CD8-positive, alpha-beta memory T cell (primary cell): Measurements from ENCODE around the gene UBXN10. TPM values are rescaled to one million over a fixed set of nuclear protein-coding genes. Genes with fewer than 3 reads are reported as not detected.

ENCODE experiments used
- CTCF ChIA-PET: fragments of 350-600 bp; sonication (Branson Sonifier 250); formaldehyde crosslinking; loops from one replicate; lab custom pipeline; 2021; ENCODE audit warnings: antibody characterized with exemption; lab: Charles Lee
- POLR2A ChIA-PET: fragments of 350-600 bp; sonication (Branson Sonifier 250); formaldehyde crosslinking; loops from one replicate; lab custom pipeline; 2021; ENCODE audit warnings: antibody characterized with exemption; lab: Charles Lee
- DNase-seq, 5 donors: peaks; one replicate each; pipeline versions ENCODE4 v3.0.0 to v3.0.0-alpha.2; 2020 to 2022; ENCODE audit warnings: mixed read lengths in 1 of 5
- H3K27ac ChIP-seq: one replicate; pipeline ENCODE4 v1.7.0; 2013; ENCODE audit warnings: low read depth, mild to moderate bottlenecking, low read length, moderate library complexity
- H3K27me3 ChIP-seq: 2 replicates; pipeline ENCODE4 v1.7.0; 2013; ENCODE audit warnings: low read length, mild to moderate bottlenecking; ENCODE audit not compliant: insufficient read depth, poor library complexity, severe bottlenecking
- H3K36me3 ChIP-seq: 2 replicates; pipeline ENCODE4 v1.7.0; 2013; ENCODE audit warnings: mild to moderate bottlenecking, low read length, moderate library complexity; ENCODE audit not compliant: insufficient read depth
- H3K4me1 ChIP-seq: 2 replicates; pipeline ENCODE4 v1.7.0; 2013; ENCODE audit warnings: mild to moderate bottlenecking, low read length, moderate library complexity; ENCODE audit not compliant: insufficient read depth
- H3K4me3 ChIP-seq: 2 replicates; pipeline ENCODE4 v1.7.0; 2013; ENCODE audit warnings: mild to moderate bottlenecking, low read length
- H3K9me3 ChIP-seq: 2 replicates; pipeline ENCODE4 v1.7.0; 2013; ENCODE audit warnings: mild to moderate bottlenecking, low read length
- H3K27ac Mint-ChIP-seq, 8 donors: one replicate each; pipeline ENCODE4 v1.8.0; 2020 to 2021; ENCODE audit warnings: mixed read lengths in 8 of 8, mild to moderate bottlenecking in 6 of 8, inconsistent platforms in 3 of 8, moderate library complexity in 3 of 8
- H3K27me3 Mint-ChIP-seq, 2 donors: one replicate each; pipeline ENCODE4 v1.8.0; 2020 to 2021; ENCODE audit warnings: mixed read lengths in 2 of 2, mild to moderate bottlenecking in 1 of 2, moderate library complexity in 1 of 2
- H3K36me3 Mint-ChIP-seq, 3 donors: one replicate each; pipeline ENCODE4 v1.8.0; 2020 to 2021; ENCODE audit warnings: mixed read lengths in 3 of 3, inconsistent platforms in 1 of 3, mild to moderate bottlenecking in 1 of 3
- H3K4me1 Mint-ChIP-seq, 3 donors: one replicate each; pipeline ENCODE4 v1.8.0; 2020 to 2021; ENCODE audit warnings: mixed read lengths in 3 of 3, inconsistent platforms in 1 of 3, mild to moderate bottlenecking in 1 of 3
- H3K4me3 Mint-ChIP-seq, 7 donors: one replicate each; pipeline ENCODE4 v1.8.0; 2020 to 2021; ENCODE audit warnings: mixed read lengths in 7 of 7, mild to moderate bottlenecking in 6 of 7, moderate library complexity in 4 of 7, inconsistent platforms in 2 of 7
- H3K9me3 Mint-ChIP-seq, 5 donors: one replicate each; pipeline ENCODE4 v1.8.0; 2020 to 2022; ENCODE audit warnings: mixed read lengths in 5 of 5, mild to moderate bottlenecking in 3 of 5, moderate library complexity in 2 of 5, inconsistent platforms in 1 of 5
- polyA plus RNA-seq: library from polyadenylated mRNA; unstranded; fragments of 300-500 nt; fragmentation: Illumina TruSeq; gene quantifications from one replicate; pipeline ENCODE4 v1.2.3, GENCODE V29; 2021
- total RNA-seq, 2 experiments: library from RNA; stranded (reverse); gene quantifications; one replicate each; pipeline ENCODE4 v1.2.3, GENCODE V29; 2021

The UBXN10 gene
- total RNA-seq = under 1 TPM; 0.38 to 0.50 TPM
- polyA plus RNA-seq = 1.4 TPM

- Mint-ChIP-seq H3K36me3 (no peaks in the 10 kb centered on the region), H3K4me3 (peak within 1 kb of the TSS; percentile 78 to 90 (median 83)), H3K9me3 (no peaks in the 10 kb centered on the region), H3K27me3 (peaks cover 4 to 17% of the 10 kb centered on the region in 2 donors), H3K27ac (peak within 1 kb of the TSS; percentile 62 to 96 (median 92)), H3K4me1 (peaks cover 40 to 50% (median 46%) of the 10 kb centered on the region in 3 donors)
- H3K27ac ChIP-seq = peak within 1 kb of the TSS; percentile 86
- H3K4me1 ChIP-seq = peaks cover 40% of the 10 kb centered on the region
- H3K36me3 ChIP-seq = no peaks in the 10 kb centered on the region
- no peaks in the 10 kb centered on the region for H3K9me3 ChIP-seq
- DNase-seq = peak in 4 of 5 donors; percentile 16 to 54 (median 34)
- peak within 1 kb of the TSS; percentile 75 for H3K4me3 ChIP-seq
- ChIA-PET CTCF (interaction anchor here (1.0 to 1.5 kb wide), 2 partner anchors 26 to 35 kb away, joined by 4 to 5 read pairs; no protein-coding TSS in a partner anchor), POLR2A (no interaction called here)
- H3K27me3 ChIP-seq = no peaks in the 10 kb centered on the region
These were observed at the start of gene UBXN10, which contains the start of gene PLA2G2C for GRCh38 chr1:20185834-20186782. Gene UBXN10 (plus strand): TSS chr1:20186096. CDS start chr1:20190562, 4,466 bp downstream. Gene PLA2G2C (minus strand): TSS chr1:20186518. CDS start chr1:20177363, 9,155 bp downstream.

GRCh38 chr1:20136249-20136648 is 49.6 kb upstream of the UBXN10 start:
- Histone ChIP-seq H3K27me3 (no peaks in the 10 kb centered on the region), H3K36me3 (no peaks in the 10 kb centered on the region), H3K9me3 (no peaks in the 10 kb centered on the region), H3K4me1 (no peaks in the 10 kb centered on the region), H3K4me3 (no peak overlapping the region), H3K27ac (no peak overlapping the region)
- no peaks in the 10 kb centered on the region for H3K4me1 Mint-ChIP-seq
- no peak for DNase-seq
- ChIA-PET CTCF (no interaction called here), POLR2A (no interaction called here)
- H3K36me3 Mint-ChIP-seq = no peaks in the 10 kb centered on the region
- H3K27me3 Mint-ChIP-seq = peaks cover 5 to 37% of the 10 kb centered on the region in 2 donors
- H3K4me3 Mint-ChIP-seq = no peak overlapping the region
- no peak overlapping the region for H3K27ac Mint-ChIP-seq
- peaks cover 0 to 2% (median 0%) of the 10 kb centered on the region in 5 donors for H3K9me3 Mint-ChIP-seq

- H3K4me3 Mint-ChIP-seq = no peak overlapping the region
- Histone ChIP-seq H3K27ac (no peak overlapping the region), H3K9me3 (no peaks in the 10 kb centered on the region), H3K36me3 (no peaks in the 10 kb centered on the region), H3K4me1 (no peaks in the 10 kb centered on the region), H3K27me3 (no peaks in the 10 kb centered on the region), H3K4me3 (no peak overlapping the region)
- H3K4me1 Mint-ChIP-seq = no peaks in the 10 kb centered on the region
- CTCF ChIA-PET = no interaction called here
- POLR2A ChIA-PET = no interaction called here
- H3K9me3 Mint-ChIP-seq = no peaks in the 10 kb centered on the region
- peaks cover 3 to 37% of the 10 kb centered on the region in 2 donors for H3K27me3 Mint-ChIP-seq
- DNase-seq = peak in 1 of 5 donors; percentile 28
- H3K27ac Mint-ChIP-seq = no peak overlapping the region
- no peaks in the 10 kb centered on the region for H3K36me3 Mint-ChIP-seq
These were observed 48.8 kb upstream of the UBXN10 start for GRCh38 chr1:20137055-20137454.

- Mint-ChIP-seq H3K27me3 (peaks cover 3 to 34% of the 10 kb centered on the region in 2 donors), H3K9me3 (no peaks in the 10 kb centered on the region), H3K27ac (no peak overlapping the region), H3K4me3 (no peak overlapping the region), H3K4me1 (no peaks in the 10 kb centered on the region), H3K36me3 (no peaks in the 10 kb centered on the region)
- Histone ChIP-seq H3K36me3 (no peaks in the 10 kb centered on the region), H3K9me3 (no peaks in the 10 kb centered on the region), H3K27me3 (no peaks in the 10 kb centered on the region), H3K4me3 (no peak overlapping the region), H3K4me1 (no peaks in the 10 kb centered on the region), H3K27ac (no peak overlapping the region)
- ChIA-PET CTCF (no interaction called here), POLR2A (no interaction called here)
- DNase-seq = no peak
These were observed 48.3 kb upstream of the UBXN10 start for GRCh38 chr1:20137604-20138003.

- ChIA-PET CTCF (no interaction called here), POLR2A (no interaction called here)
- Histone ChIP-seq H3K4me1 (no peaks in the 10 kb centered on the region), H3K27me3 (no peaks in the 10 kb centered on the region), H3K36me3 (no peaks in the 10 kb centered on the region), H3K27ac (no peak overlapping the region), H3K9me3 (no peaks in the 10 kb centered on the region), H3K4me3 (no peak overlapping the region)
- Mint-ChIP-seq H3K4me1 (no peaks in the 10 kb centered on the region), H3K9me3 (no peaks in the 10 kb centered on the region), H3K36me3 (no peaks in the 10 kb centered on the region), H3K27ac (no peak overlapping the region), H3K27me3 (peaks cover 3 to 34% of the 10 kb centered on the region in 2 donors), H3K4me3 (no peak overlapping the region)
- DNase-seq = no peak
These were observed 47.5 kb upstream of the UBXN10 start for GRCh38 chr1:20138346-20138745.

GRCh38 chr1:20138961-20139550 is 46.8 kb upstream of the UBXN10 start, which contains the start of gene PLA2G2F:
Gene PLA2G2F (plus strand): TSS chr1:20139323. CDS start chr1:20139428, 105 bp downstream.
- CTCF ChIA-PET = no interaction called here
- H3K4me3 ChIP-seq = no peak within 1 kb of the TSS
- no peaks in the 10 kb centered on the region for H3K9me3 Mint-ChIP-seq
- peaks cover 4 to 32% of the 10 kb centered on the region in 2 donors for H3K27me3 Mint-ChIP-seq
- peak in 1 of 5 donors; percentile 12 for DNase-seq
- H3K9me3 ChIP-seq = no peaks in the 10 kb centered on the region
- H3K27ac ChIP-seq = no peak within 1 kb of the TSS
- H3K27me3 ChIP-seq = no peaks in the 10 kb centered on the region
- H3K4me1 ChIP-seq = no peaks in the 10 kb centered on the region
- no peak within 1 kb of the TSS for H3K27ac Mint-ChIP-seq
- H3K4me1 Mint-ChIP-seq = no peaks in the 10 kb centered on the region
- no peaks in the 10 kb centered on the region for H3K36me3 ChIP-seq
- POLR2A ChIA-PET = no interaction called here
- H3K4me3 Mint-ChIP-seq = no peak within 1 kb of the TSS
- no peaks in the 10 kb centered on the region for H3K36me3 Mint-ChIP-seq

GRCh38 chr1:20139776-20140612 is 45.9 kb upstream of the UBXN10 start:
- Histone ChIP-seq H3K4me1 (no peaks in the 10 kb centered on the region), H3K27me3 (no peaks in the 10 kb centered on the region), H3K27ac (no peak overlapping the region), H3K9me3 (no peaks in the 10 kb centered on the region), H3K36me3 (no peaks in the 10 kb centered on the region), H3K4me3 (no peak overlapping the region)
- ChIA-PET CTCF (no interaction called here), POLR2A (no interaction called here)
- no peaks in the 10 kb centered on the region for H3K4me1 Mint-ChIP-seq
- no peaks in the 10 kb centered on the region for H3K36me3 Mint-ChIP-seq
- no peaks in the 10 kb centered on the region for H3K9me3 Mint-ChIP-seq
- no peak overlapping the region for H3K27ac Mint-ChIP-seq
- peaks cover 4 to 31% of the 10 kb centered on the region in 2 donors for H3K27me3 Mint-ChIP-seq
- no peak overlapping the region for H3K4me3 Mint-ChIP-seq
- DNase-seq = peak in 1 of 5 donors; percentile 26
